Measurements from ENCODE around the gene KDM4C. TPM values are rescaled to one million over a fixed set of nuclear protein-coding genes. Genes with fewer than 3 reads are reported as not detected.

Gene KDM4C
- total RNA-seq, 1 donor from 2014 or later: 12.7 TPM

GRCh38 chr9:7006417-7006816 is 248.6 kb downstream of the KDM4C start:
- Histone ChIP-seq H3K4me1 (no peaks in the 10 kb centered on the region), H3K27me3 (no peaks in the 10 kb centered on the region), H3K9me3 (no peaks in the 10 kb centered on the region), H3K27ac (no peak overlapping the region), H3K4me3 (no peak overlapping the region), H3K36me3 (peaks cover 4 to 20% of the 10 kb centered on the region in 2 donors)
- no peak for DNase-seq (ENCODE audit: low spot score in 2 of 2)
- intact Hi-C loops (cut with DNase I): no loop called here
- no peak for TF ChIP-seq CTCF (IDR thresholded peaks at IDR 0.05)

GRCh38 chr9:7008411-7008810 is 250.6 kb downstream of the KDM4C start:
- no peak for TF ChIP-seq CTCF (IDR thresholded peaks at IDR 0.05)
- Histone ChIP-seq H3K27me3 (no peaks in the 10 kb centered on the region), H3K4me3 (no peak overlapping the region), H3K9me3 (no peaks in the 10 kb centered on the region), H3K36me3 (peaks cover 8 to 22% of the 10 kb centered on the region in 2 donors), H3K4me1 (no peaks in the 10 kb centered on the region), H3K27ac (no peak overlapping the region)
- intact Hi-C loops (cut with DNase I): no loop called here
- no peak for DNase-seq (ENCODE audit: low spot score in 2 of 2)

GRCh38 chr9:7009065-7009464 is 251.3 kb downstream of the KDM4C start:
- no peak for TF ChIP-seq CTCF (IDR thresholded peaks at IDR 0.05)

GRCh38 chr9:7011395-7012067 is 253.8 kb downstream of the KDM4C start:
- no peak for DNase-seq (ENCODE audit: low spot score in 2 of 2)
- H3K27ac ChIP-seq: no peak overlapping the region
- peaks cover 16 to 30% of the 10 kb centered on the region in 2 donors for H3K36me3 ChIP-seq
- no peak for TF ChIP-seq CTCF (IDR thresholded peaks at IDR 0.05)
- intact Hi-C loops (cut with DNase I): no loop called here
- H3K4me3 ChIP-seq: no peak overlapping the region
- no peaks in the 10 kb centered on the region for H3K27me3 ChIP-seq
- H3K9me3 ChIP-seq: no peaks in the 10 kb centered on the region
- no peaks in the 10 kb centered on the region for H3K4me1 ChIP-seq

More at GRCh38 chr9:7009065-7009464, 251.3 kb downstream of the KDM4C start:
- intact Hi-C loops (cut with DNase I): no loop called here
- Histone ChIP-seq H3K4me3 (no peak overlapping the region), H3K27ac (no peak overlapping the region), H3K36me3 (peaks cover 12 to 26% of the 10 kb centered on the region in 2 donors), H3K4me1 (no peaks in the 10 kb centered on the region), H3K27me3 (no peaks in the 10 kb centered on the region), H3K9me3 (no peaks in the 10 kb centered on the region)
- DNase-seq (ENCODE audit: low spot score in 2 of 2): no peak

- peaks cover 3 to 9% of the 10 kb centered on the region in 2 donors for H3K36me3 ChIP-seq
- intact Hi-C loops (cut with DNase I): no loop called here
- no peak overlapping the region for H3K4me3 ChIP-seq
- H3K27me3 ChIP-seq: no peaks in the 10 kb centered on the region
- H3K9me3 ChIP-seq: no peaks in the 10 kb centered on the region
- no peak for DNase-seq (ENCODE audit: low spot score in 2 of 2)
- no peak overlapping the region for H3K27ac ChIP-seq
- no peaks in the 10 kb centered on the region for H3K4me1 ChIP-seq
- TF ChIP-seq CTCF (IDR thresholded peaks at IDR 0.05): no peak
These were observed 270.2 kb downstream of the KDM4C start for GRCh38 chr9:7027996-7028395.
